ENCODE results near the gene TPSD1.

DNA sequence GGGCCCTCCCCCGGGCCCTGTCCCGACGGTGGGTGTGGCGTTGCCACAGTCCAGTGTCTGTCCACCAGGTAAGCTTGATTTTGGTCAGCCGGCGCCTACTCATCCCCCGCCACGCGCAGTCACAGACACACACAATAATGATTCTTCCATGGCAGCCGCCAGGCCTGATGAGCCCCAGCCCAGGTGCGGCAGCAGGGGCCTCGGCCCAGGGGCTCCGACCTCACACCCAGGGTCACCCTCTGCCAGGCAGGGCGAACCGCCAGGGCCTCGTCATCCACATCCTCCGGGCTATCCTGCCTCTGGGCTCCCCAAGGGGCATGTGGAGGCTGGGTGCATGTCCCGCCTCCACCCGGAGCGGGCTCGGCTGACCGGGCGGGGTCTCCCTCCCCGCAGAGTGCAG is 38.3 kb upstream of the TPSD1 start:
- TF ChIP-seq, protein P1, sequence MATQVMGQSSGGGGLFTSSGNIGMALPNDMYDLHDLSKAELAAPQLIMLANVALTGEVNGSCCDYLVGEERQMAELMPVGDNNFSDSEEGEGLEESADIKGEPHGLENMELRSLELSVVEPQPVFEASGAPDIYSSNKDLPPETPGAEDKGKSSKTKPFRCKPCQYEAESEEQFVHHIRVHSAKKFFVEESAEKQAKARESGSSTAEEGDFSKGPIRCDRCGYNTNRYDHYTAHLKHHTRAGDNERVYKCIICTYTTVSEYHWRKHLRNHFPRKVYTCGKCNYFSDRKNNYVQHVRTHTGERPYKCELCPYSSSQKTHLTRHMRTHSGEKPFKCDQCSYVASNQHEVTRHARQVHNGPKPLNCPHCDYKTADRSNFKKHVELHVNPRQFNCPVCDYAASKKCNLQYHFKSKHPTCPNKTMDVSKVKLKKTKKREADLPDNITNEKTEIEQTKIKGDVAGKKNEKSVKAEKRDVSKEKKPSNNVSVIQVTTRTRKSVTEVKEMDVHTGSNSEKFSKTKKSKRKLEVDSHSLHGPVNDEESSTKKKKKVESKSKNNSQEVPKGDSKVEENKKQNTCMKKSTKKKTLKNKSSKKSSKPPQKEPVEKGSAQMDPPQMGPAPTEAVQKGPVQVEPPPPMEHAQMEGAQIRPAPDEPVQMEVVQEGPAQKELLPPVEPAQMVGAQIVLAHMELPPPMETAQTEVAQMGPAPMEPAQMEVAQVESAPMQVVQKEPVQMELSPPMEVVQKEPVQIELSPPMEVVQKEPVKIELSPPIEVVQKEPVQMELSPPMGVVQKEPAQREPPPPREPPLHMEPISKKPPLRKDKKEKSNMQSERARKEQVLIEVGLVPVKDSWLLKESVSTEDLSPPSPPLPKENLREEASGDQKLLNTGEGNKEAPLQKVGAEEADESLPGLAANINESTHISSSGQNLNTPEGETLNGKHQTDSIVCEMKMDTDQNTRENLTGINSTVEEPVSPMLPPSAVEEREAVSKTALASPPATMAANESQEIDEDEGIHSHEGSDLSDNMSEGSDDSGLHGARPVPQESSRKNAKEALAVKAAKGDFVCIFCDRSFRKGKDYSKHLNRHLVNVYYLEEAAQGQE (IDR thresholded peaks at IDR 0.05; ENCODE audit: insufficient read depth in 1 of 2, low read depth in 2 of 2, low read length in 1 of 2), result no peak
- TF ChIP-seq, protein P2, sequence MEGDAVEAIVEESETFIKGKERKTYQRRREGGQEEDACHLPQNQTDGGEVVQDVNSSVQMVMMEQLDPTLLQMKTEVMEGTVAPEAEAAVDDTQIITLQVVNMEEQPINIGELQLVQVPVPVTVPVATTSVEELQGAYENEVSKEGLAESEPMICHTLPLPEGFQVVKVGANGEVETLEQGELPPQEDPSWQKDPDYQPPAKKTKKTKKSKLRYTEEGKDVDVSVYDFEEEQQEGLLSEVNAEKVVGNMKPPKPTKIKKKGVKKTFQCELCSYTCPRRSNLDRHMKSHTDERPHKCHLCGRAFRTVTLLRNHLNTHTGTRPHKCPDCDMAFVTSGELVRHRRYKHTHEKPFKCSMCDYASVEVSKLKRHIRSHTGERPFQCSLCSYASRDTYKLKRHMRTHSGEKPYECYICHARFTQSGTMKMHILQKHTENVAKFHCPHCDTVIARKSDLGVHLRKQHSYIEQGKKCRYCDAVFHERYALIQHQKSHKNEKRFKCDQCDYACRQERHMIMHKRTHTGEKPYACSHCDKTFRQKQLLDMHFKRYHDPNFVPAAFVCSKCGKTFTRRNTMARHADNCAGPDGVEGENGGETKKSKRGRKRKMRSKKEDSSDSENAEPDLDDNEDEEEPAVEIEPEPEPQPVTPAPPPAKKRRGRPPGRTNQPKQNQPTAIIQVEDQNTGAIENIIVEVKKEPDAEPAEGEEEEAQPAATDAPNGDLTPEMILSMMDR (IDR thresholded peaks at IDR 0.05), result no peak

All from Panc1 (cell line).